OCI-LY7 (cell line): ENCODE data around the gene ZFX. TPM values are rescaled to one million over a fixed set of nuclear protein-coding genes. Genes with fewer than 3 reads are reported as not detected.

Experiments
- BruUV-seq: library from RNA; stranded (reverse); fragments of 400-500 nt; replicated peaks from 2 replicates; lab custom pipeline; 2021; lab: Mats Ljungman, UMichigan
- CTCF ChIA-PET: fragments of 300-600 bp; sonication (Branson Sonifier 250); formaldehyde crosslinking; loops from one replicate; lab custom pipeline; 2022; ENCODE audit warnings: antibody characterized with exemption; ENCODE audit not compliant: unreplicated experiment; lab: Charles Lee
- POLR2A ChIA-PET: fragments of 300-600 bp; sonication (Branson Sonifier 250); formaldehyde crosslinking; loops from one replicate; lab custom pipeline; 2022; ENCODE audit warnings: antibody characterized with exemption; lab: Charles Lee
- DNase-seq: peaks from one replicate; pipeline ENCODE4 v3.0.0-alpha.2; 2015; ENCODE audit warnings: low spot score
- H2AFZ ChIP-seq: fragments of 200-600 bp; sonication (generic), shearing (Covaris generic); 2 replicates; pipeline ENCODE4 v1.6.1; 2014; ENCODE audit warnings: mild to moderate bottlenecking, antibody characterized with exemption, low read length, moderate library complexity
- H3K27ac ChIP-seq: fragments of 200-600 bp; sonication (generic); 2 replicates; pipeline ENCODE4 v1.5.1; 2014; ENCODE audit warnings: mixed run types, low read depth, mild to moderate bottlenecking, moderate library complexity, low read length, inconsistent platforms; ENCODE audit not compliant: poor library complexity, severe bottlenecking
- H3K36me3 ChIP-seq: fragments of 200-600 bp; sonication (generic); 2 replicates; pipeline ENCODE4 v1.6.1; 2014; ENCODE audit warnings: mild to moderate bottlenecking, antibody characterized with exemption, low read length, moderate library complexity, mixed read lengths; ENCODE audit not compliant: insufficient read depth
- H3K4me1 ChIP-seq: fragments of 200-600 bp; sonication (generic); 2 replicates; pipeline ENCODE4 v1.5.1; 2014; ENCODE audit warnings: mild to moderate bottlenecking, low read length; ENCODE audit not compliant: insufficient read depth, poor library complexity, severe bottlenecking
- H3K4me2 ChIP-seq: fragments of 200-600 bp; sonication (generic); 2 replicates; pipeline ENCODE4 v1.6.1; 2014; ENCODE audit warnings: mild to moderate bottlenecking, low read length
- H3K4me3 ChIP-seq: fragments of 200-600 bp; sonication (generic); 2 replicates; pipeline ENCODE4 v1.5.1; 2014; ENCODE audit warnings: mild to moderate bottlenecking, low read depth, low read length; ENCODE audit not compliant: poor library complexity, severe bottlenecking
- H3K79me2 ChIP-seq: fragments of 200-600 bp; sonication (generic); 2 replicates; pipeline ENCODE4 v1.6.1; 2016; ENCODE audit warnings: low read depth, mild to moderate bottlenecking, low read length, moderate library complexity, mixed read lengths; ENCODE audit not compliant: insufficient read depth
- H3K9me2 ChIP-seq: fragments of 200-600 bp; sonication (generic); 2 replicates; pipeline ENCODE4 v1.6.1; 2016; ENCODE audit warnings: mild to moderate bottlenecking, low read length, mixed read lengths; ENCODE audit not compliant: insufficient read depth
- H3K9me3 ChIP-seq: fragments of 200-600 bp; sonication (generic); 2 replicates; pipeline ENCODE4 v1.6.1; 2014; ENCODE audit warnings: mild to moderate bottlenecking, mixed run types, low read length, mixed read lengths
- H4K20me1 ChIP-seq: fragments of 200-600 bp; sonication (generic); 2 replicates; pipeline ENCODE4 v1.6.1; 2014; ENCODE audit warnings: mild to moderate bottlenecking, antibody characterized with exemption, low read length, moderate library complexity, mixed read lengths; ENCODE audit not compliant: insufficient read depth
- EZH2phosphoT487 ChIP-seq: fragments of 200-600 bp; sonication (generic); IDR thresholded peaks from 2 replicates; pipeline ENCODE4 v1.6.1; 2018; ENCODE audit warnings: low read depth, borderline replicate concordance, mild to moderate bottlenecking, mixed run types, antibody characterized with exemption, low read length, moderate library complexity, mixed read lengths
- intact Hi-C: fragments of 100-400 bp; cut with micrococcal nuclease; formaldehyde crosslinking; loops from one replicate; pipeline ENCODE4 v1.10.0; 2022; ENCODE audit not compliant: unreplicated experiment
- total RNA-seq, 2 experiments: library from RNA; depleted of rRNA in 1 of 2; stranded (reverse); fragments of >200 nt in 1 of 2; shearing (Covaris generic) in 1 of 2; gene quantifications; 2 replicates each; pipeline ENCODE4 v1.2.3, GENCODE V29; 2014 to 2022
- TF ChIP-seq, protein P1 (sequence below): fragments of 200-600 bp; sonication (generic); conservative IDR thresholded peaks from 2 replicates; pipeline ENCODE4 v1.5.1; 2014; ENCODE audit warnings: mild to moderate bottlenecking, antibody characterized with exemption, low read length, moderate library complexity, mixed read lengths

The ZFX gene
- total RNA-seq, 2 experiments from 2014 or later: 20.0 to 34.8 TPM

DNA sequence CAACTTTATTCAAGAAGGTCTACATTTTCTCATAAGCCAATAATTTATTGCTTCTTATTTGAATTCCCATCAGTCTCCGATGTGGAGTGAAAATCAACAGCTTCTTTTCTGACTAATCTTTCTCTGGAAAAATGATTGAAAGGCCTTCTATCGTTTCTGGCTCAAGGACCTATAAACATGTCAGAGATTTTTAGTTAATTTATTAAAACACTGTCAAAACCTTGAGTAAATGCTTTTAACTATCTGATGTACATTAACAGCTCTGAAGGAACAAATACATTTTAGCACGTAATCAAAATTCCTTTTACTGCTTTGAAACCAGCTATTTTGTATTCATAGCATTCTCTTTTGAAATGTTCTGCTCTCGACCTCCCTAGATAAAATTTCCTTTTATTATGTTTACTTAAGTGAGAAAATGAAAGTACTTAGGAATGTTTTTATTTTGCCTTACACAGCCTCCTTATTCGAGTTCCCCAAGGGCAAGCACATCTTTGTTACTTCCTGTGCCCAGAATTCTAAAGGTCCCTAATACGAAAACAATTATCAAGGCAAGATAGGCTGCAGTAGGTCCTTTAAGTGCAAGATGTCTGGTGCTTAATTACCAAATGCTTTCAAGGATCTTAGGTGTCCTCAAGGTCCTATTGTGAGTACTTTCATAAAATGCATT is 3.1 kb upstream of the ZFX start:
- peak overlapping the region; percentile 97 for H2AFZ ChIP-seq
- no peak overlapping the region for H3K4me3 ChIP-seq
- POLR2A ChIA-PET: interaction anchor here (0.7 to 1.3 kb wide), 2 partner anchors 63 to 240 kb away, joined by 4 read pairs; no protein-coding TSS in a partner anchor
- H3K4me2 ChIP-seq: peak overlapping the region; percentile 52
- CTCF ChIA-PET: no interaction called here
- H3K79me2 ChIP-seq: peaks cover 17% of the 10 kb centered on the region
- H3K9me2 ChIP-seq: no peaks in the 10 kb centered on the region
- intact Hi-C loops: no loop called here
- no peaks in the 10 kb centered on the region for H4K20me1 ChIP-seq
- no peak for DNase-seq
- peaks cover 8% of the 10 kb centered on the region; the same call in 1 of the 2 replicates for H3K36me3 ChIP-seq
- H3K9me3 ChIP-seq: no peaks in the 10 kb centered on the region
- TF ChIP-seq EZH2phosphoT487: no peak
- TF ChIP-seq, protein P1, sequence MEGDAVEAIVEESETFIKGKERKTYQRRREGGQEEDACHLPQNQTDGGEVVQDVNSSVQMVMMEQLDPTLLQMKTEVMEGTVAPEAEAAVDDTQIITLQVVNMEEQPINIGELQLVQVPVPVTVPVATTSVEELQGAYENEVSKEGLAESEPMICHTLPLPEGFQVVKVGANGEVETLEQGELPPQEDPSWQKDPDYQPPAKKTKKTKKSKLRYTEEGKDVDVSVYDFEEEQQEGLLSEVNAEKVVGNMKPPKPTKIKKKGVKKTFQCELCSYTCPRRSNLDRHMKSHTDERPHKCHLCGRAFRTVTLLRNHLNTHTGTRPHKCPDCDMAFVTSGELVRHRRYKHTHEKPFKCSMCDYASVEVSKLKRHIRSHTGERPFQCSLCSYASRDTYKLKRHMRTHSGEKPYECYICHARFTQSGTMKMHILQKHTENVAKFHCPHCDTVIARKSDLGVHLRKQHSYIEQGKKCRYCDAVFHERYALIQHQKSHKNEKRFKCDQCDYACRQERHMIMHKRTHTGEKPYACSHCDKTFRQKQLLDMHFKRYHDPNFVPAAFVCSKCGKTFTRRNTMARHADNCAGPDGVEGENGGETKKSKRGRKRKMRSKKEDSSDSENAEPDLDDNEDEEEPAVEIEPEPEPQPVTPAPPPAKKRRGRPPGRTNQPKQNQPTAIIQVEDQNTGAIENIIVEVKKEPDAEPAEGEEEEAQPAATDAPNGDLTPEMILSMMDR: no peak
- H3K4me1 ChIP-seq: peaks cover 28% of the 10 kb centered on the region
- no TSS peak for BruUV-seq
- peak overlapping the region; percentile 88 for H3K27ac ChIP-seq

DNA sequence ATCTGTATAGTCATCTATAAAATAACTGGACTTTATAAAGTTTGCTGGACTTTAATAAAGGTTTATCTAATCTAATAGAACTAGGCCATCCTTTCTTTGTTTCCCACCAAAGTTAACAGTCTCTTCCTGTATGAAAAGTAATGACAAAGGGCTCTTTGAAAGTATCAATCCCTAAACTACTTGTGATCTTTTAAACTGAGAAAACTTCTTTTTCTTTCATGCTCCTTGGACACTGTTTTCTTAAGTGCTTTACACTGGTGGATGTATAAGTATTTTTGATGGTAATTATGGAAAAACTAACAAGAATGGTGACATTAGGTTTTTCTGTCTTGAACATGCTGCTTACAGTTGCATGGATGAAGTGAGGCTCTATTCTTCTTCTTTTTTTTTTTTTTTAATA is 2.4 kb upstream of the ZFX start:
- CTCF ChIA-PET: no interaction called here
- TF ChIP-seq, protein P1: no peak
- no peak for TF ChIP-seq EZH2phosphoT487
- H3K36me3 ChIP-seq: peaks cover 13% of the 10 kb centered on the region; the same call in 1 of the 2 replicates
- no TSS peak for BruUV-seq
- no peak for DNase-seq
- intact Hi-C loops: no loop called here
- H3K9me2 ChIP-seq: no peaks in the 10 kb centered on the region
- POLR2A ChIA-PET: no interaction called here
- no peak overlapping the region for H3K4me2 ChIP-seq
- no peaks in the 10 kb centered on the region for H3K9me3 ChIP-seq
- H3K4me3 ChIP-seq: no peak overlapping the region
- peak overlapping the region; percentile 97; the same call in 1 of the 2 replicates for H2AFZ ChIP-seq
- no peaks in the 10 kb centered on the region for H4K20me1 ChIP-seq
- peaks cover 24% of the 10 kb centered on the region for H3K79me2 ChIP-seq
- peaks cover 32% of the 10 kb centered on the region for H3K4me1 ChIP-seq
- H3K27ac ChIP-seq: peak overlapping the region; percentile 88

DNA sequence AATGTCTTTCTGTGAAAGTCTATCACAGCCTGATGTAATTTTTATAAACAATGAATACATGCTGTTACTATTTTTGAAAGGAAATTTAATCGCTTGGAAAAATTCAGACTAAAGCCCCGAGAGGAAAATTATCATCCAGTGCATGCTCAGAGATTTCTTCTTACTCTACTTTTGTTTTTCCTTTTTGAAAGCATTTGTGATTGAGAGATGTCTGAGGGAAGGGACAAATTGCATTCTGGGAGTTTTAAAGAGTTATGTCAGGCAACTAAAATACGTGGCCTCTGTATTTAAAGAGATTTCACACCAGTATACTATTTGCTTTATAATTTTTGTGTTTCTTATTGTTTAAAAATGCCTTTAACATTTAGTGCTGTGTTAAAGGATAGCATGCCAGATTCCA is 1.4 kb upstream of the ZFX start:
- peaks cover 42% of the 10 kb centered on the region for H3K4me1 ChIP-seq
- H3K36me3 ChIP-seq: peaks cover 22% of the 10 kb centered on the region; the same call in 1 of the 2 replicates
- TF ChIP-seq, protein P1: no peak
- no peak for TF ChIP-seq EZH2phosphoT487
- peak overlapping the region; percentile 88 for H3K27ac ChIP-seq
- intact Hi-C loops: no loop called here
- H3K4me2 ChIP-seq: peak overlapping the region; percentile 91
- DNase-seq: peak; percentile 29
- H2AFZ ChIP-seq: peak overlapping the region; percentile 80; the same call in 1 of the 2 replicates
- ChIA-PET CTCF (no interaction called here), POLR2A (no interaction called here)
- no peaks in the 10 kb centered on the region for H3K9me2 ChIP-seq
- no peaks in the 10 kb centered on the region for H4K20me1 ChIP-seq
- H3K79me2 ChIP-seq: peaks cover 34% of the 10 kb centered on the region
- BruUV-seq: no TSS peak
- peak overlapping the region; percentile 75 for H3K4me3 ChIP-seq
- H3K9me3 ChIP-seq: no peaks in the 10 kb centered on the region
